ENCODE results near the gene MGMT. TPM values are rescaled to one million over a fixed set of nuclear protein-coding genes. Genes with fewer than 3 reads are reported as not detected.

MGMT gene
- total and polyA plus RNA-seq, 2 of the 4 experiments (the other 2 are of a cell fraction) = 11.5 to 17.8 TPM

DNA sequence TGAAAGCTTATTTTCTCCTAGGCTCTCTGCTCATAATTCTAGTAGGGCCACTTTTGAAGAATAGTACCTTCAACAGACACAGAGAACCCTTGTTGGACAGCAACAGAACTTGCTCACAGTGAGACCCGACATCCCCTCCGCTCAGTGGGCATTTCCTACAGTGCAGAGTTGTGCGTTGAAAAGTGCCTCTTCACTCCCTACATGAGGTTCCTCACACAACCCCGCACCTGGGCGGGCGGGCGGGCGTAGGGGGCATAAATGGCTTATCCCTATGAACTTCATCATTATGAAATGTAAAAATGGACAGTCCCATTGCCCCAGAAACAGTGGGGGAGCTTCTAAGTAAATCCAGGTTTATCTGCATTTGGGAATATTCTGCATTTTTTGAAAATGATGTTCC, 174.9 kb downstream of the MGMT start:
- no peak overlapping the region for H4K91ac ChIP-seq (ENCODE audit: insufficient read depth, low read depth, low read length)
- no peak overlapping the region for H3K27ac ChIP-seq (ENCODE audit: insufficient read depth, low read length)
- H4K20me1 ChIP-seq (ENCODE audit: insufficient read depth, low read length) = no peaks in the 10 kb centered on the region
- H2AFZ ChIP-seq (replicated peaks; ENCODE audit: low read length, poor library complexity) = no peak overlapping the region
- H3K36me3 ChIP-seq (ENCODE audit: control insufficient read depth, insufficient read depth, low read length) = no peaks in the 10 kb centered on the region
- dilution Hi-C loops (cut with HindIII; ENCODE audit: low sequenced_read_pairs, unreplicated experiment) = no loop called here
- H2BK15ac ChIP-seq (ENCODE audit: low read depth, low read length) = no peak overlapping the region
- intact Hi-C loops (cut with micrococcal nuclease) = no loop called here
- no peaks in the 10 kb centered on the region for H3K27me3 ChIP-seq (ENCODE audit: control insufficient read depth, insufficient read depth, low read length)
- no peak overlapping the region for H3K4me2 ChIP-seq (ENCODE audit: low read depth, low read length)
- H3K14ac ChIP-seq (replicated peaks; ENCODE audit: low read depth, low read length) = no peak overlapping the region
- DNase-seq = no peak
- no peak overlapping the region for H4K8ac ChIP-seq (ENCODE audit: low read depth in 2 of 2, low read length in 2 of 2)
- no peak overlapping the region for H3K4me3 ChIP-seq (ENCODE audit: insufficient read depth, low read depth, low read length)
- H3K9me3 ChIP-seq (ENCODE audit: control insufficient read depth, insufficient read depth, low read length) = no peaks in the 10 kb centered on the region
- H2BK20ac ChIP-seq (ENCODE audit: low read depth, low read length) = no peak overlapping the region
- ChIA-PET CTCF (no interaction called here), POLR2A (ENCODE audit: unreplicated experiment) (no interaction called here)
- H2AK5ac ChIP-seq (ENCODE audit: low read depth, low read length) = no peak overlapping the region
- no peak overlapping the region for H4K5ac ChIP-seq (ENCODE audit: low read depth, low read length)
- no peak overlapping the region for H3K56ac ChIP-seq (ENCODE audit: extremely low read depth, insufficient read depth, low read length)
- no peak overlapping the region for H3K23ac ChIP-seq (ENCODE audit: low read depth, low read length)
- no peaks in the 10 kb centered on the region for H3K9me1 ChIP-seq (ENCODE audit: insufficient read depth, low read length)
- no peaks in the 10 kb centered on the region for H3K4me1 ChIP-seq (ENCODE audit: control insufficient read depth, insufficient read depth, low read length)
- TF ChIP-seq MAZ (IDR thresholded peaks at IDR 0.05; ENCODE audit: borderline replicate concordance, low read depth, low read length) (no peak), RCOR1 (IDR thresholded peaks at IDR 0.05; ENCODE audit: insufficient replicate concordance, low read length) (no peak), RFX5 (IDR thresholded peaks at IDR 0.05; ENCODE audit: low read depth, low read length) (no peak), BHLHE40 (IDR thresholded peaks at IDR 0.05; ENCODE audit: low read depth, low read length) (no peak), ELK1 (IDR thresholded peaks at IDR 0.05; ENCODE audit: borderline replicate concordance, low read depth, low read length) (no peak), MAFK (IDR thresholded peaks at IDR 0.05; ENCODE audit: low read depth, low read length) (no peak), NFE2L2 (IDR thresholded peaks at IDR 0.05; ENCODE audit: low read depth, low read length) (no peak), CTCF (conservative IDR thresholded peaks at IDR 0.05; ENCODE audit: low read depth, low read length) (no peak), MXI1 (IDR thresholded peaks at IDR 0.05; ENCODE audit: borderline replicate concordance, low read depth, low read length) (no peak), SMC3 (IDR thresholded peaks at IDR 0.05; ENCODE audit: low read depth, low read length) (no peak), FOS (IDR thresholded peaks at IDR 0.05; ENCODE audit: low read depth, low read length) (no peak), CEBPB (IDR thresholded peaks at IDR 0.05; ENCODE audit: low read depth, low read length) (no peak), POLR2A (IDR thresholded peaks at IDR 0.05; ENCODE audit: low read depth, low read length) (no peak), RAD21 (IDR thresholded peaks at IDR 0.05; ENCODE audit: low read length) (no peak), CHD1 (IDR thresholded peaks at IDR 0.05; ENCODE audit: low read depth, low read length) (no peak)
- TF ChIP-seq, protein P1, sequence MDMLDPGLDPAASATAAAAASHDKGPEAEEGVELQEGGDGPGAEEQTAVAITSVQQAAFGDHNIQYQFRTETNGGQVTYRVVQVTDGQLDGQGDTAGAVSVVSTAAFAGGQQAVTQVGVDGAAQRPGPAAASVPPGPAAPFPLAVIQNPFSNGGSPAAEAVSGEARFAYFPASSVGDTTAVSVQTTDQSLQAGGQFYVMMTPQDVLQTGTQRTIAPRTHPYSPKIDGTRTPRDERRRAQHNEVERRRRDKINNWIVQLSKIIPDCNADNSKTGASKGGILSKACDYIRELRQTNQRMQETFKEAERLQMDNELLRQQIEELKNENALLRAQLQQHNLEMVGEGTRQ (IDR thresholded peaks at IDR 0.05; ENCODE audit: low read depth, low read length) = no peak
- WGBS, 2 experiments (ENCODE audit: extremely low coverage in 2 of 2, insufficient read length in 1 of 2) = 100% methylated on average over 2 of the region's 8 CpGs; no CpG with 5 or more reads in 1 of the 2 experiments
- H3K18ac ChIP-seq (ENCODE audit: low read depth, low read length) = no peak overlapping the region
- H2BK120ac ChIP-seq (ENCODE audit: low read depth, low read length) = no peak overlapping the region
- no peak overlapping the region for H3K4ac ChIP-seq (ENCODE audit: low read depth, low read length)
- in situ Hi-C loops (cut with MboI; ENCODE audit: low sequenced_read_pairs) = no loop called here
- no peak overlapping the region for H3K9ac ChIP-seq (ENCODE audit: low read depth, low read length)
- ATAC-seq (ENCODE audit: low read depth) = no peak
- no TSS peak for BruUV-seq (replicated peaks)
- H2AK9ac ChIP-seq (replicated peaks; ENCODE audit: low read depth, low read length, poor library complexity) = no peak overlapping the region
- no peak overlapping the region for H2BK5ac ChIP-seq (ENCODE audit: low read depth, low read length, poor library complexity, severe bottlenecking)
- H3K79me1 ChIP-seq (ENCODE audit: low read depth in 1 of 2, low read length in 2 of 2) = no peaks in the 10 kb centered on the region

Data from IMR-90 (cell line).